HEK293 (cell line): Measurements from ENCODE around the gene GAL3ST1.

Experiments used
- BCL11B ChIP-seq: fragments of 450-650 bp; formaldehyde crosslinking; IDR thresholded peaks from 2 replicates; pipeline ENCODE4 v1.5.1; 2016; ENCODE audit warnings: low read depth, missing biosample characterization, missing genetic modification characterization
- KLF7 ChIP-seq: fragments of 450-650 bp; formaldehyde crosslinking; IDR thresholded peaks from 2 replicates; pipeline ENCODE4 v1.5.1; 2016; ENCODE audit warnings: missing biosample characterization, missing genetic modification characterization, borderline replicate concordance
- MYNN ChIP-seq: fragments of 450-650 bp; formaldehyde crosslinking; IDR thresholded peaks from 2 replicates; pipeline ENCODE4 v1.5.1; 2016; ENCODE audit warnings: missing biosample characterization, missing genetic modification characterization, borderline replicate concordance
- SP7 ChIP-seq: fragments of 450-650 bp; formaldehyde crosslinking; IDR thresholded peaks from 2 replicates; pipeline ENCODE4 v1.5.1; 2016; ENCODE audit warnings: missing biosample characterization, missing genetic modification characterization
- ZBTB20 ChIP-seq: fragments of 450-650 bp; formaldehyde crosslinking; IDR thresholded peaks from 2 replicates; pipeline ENCODE4 v1.5.1; 2016; ENCODE audit warnings: missing biosample characterization, missing genetic modification characterization
- ZBTB21 ChIP-seq: fragments of 450-650 bp; formaldehyde crosslinking; IDR thresholded peaks from 2 replicates; pipeline ENCODE4 v1.5.1; 2017; ENCODE audit warnings: missing biosample characterization, missing genetic modification characterization
- ZBTB49 ChIP-seq: fragments of 450-650 bp; formaldehyde crosslinking; IDR thresholded peaks from 2 replicates; pipeline ENCODE4 v1.5.1; 2016; ENCODE audit warnings: missing biosample characterization, missing genetic modification characterization, low read depth
- ZBTB8A ChIP-seq: fragments of 450-650 bp; formaldehyde crosslinking; IDR thresholded peaks from 2 replicates; pipeline ENCODE4 v1.5.1; 2016; ENCODE audit warnings: missing biosample characterization, missing genetic modification characterization
- ZFP41 ChIP-seq: fragments of 450-650 bp; formaldehyde crosslinking; IDR thresholded peaks from 2 replicates; pipeline ENCODE4 v1.5.1; 2016; ENCODE audit warnings: missing biosample characterization, missing genetic modification characterization, borderline replicate concordance
- ZNF114 ChIP-seq: fragments of 450-650 bp; formaldehyde crosslinking; IDR thresholded peaks from 2 replicates; pipeline ENCODE4 v1.5.0; 2017; ENCODE audit warnings: missing biosample characterization, missing genetic modification characterization
- ZNF16 ChIP-seq: fragments of 450-650 bp; formaldehyde crosslinking; IDR thresholded peaks from 2 replicates; pipeline ENCODE4 v1.5.1; 2016; ENCODE audit warnings: low read depth, missing biosample characterization, missing genetic modification characterization
- ZNF24 ChIP-seq: fragments of 450-650 bp; formaldehyde crosslinking; IDR thresholded peaks from 2 replicates; pipeline ENCODE4 v1.5.1; 2016; ENCODE audit warnings: missing biosample characterization, missing genetic modification characterization
- ZNF302 ChIP-seq: fragments of 450-650 bp; formaldehyde crosslinking; IDR thresholded peaks from 2 replicates; pipeline ENCODE4 v1.5.1; 2016; ENCODE audit warnings: missing biosample characterization, missing genetic modification characterization, low read depth
- ZNF324 ChIP-seq: fragments of 450-650 bp; formaldehyde crosslinking; IDR thresholded peaks from 2 replicates; pipeline ENCODE4 v1.5.1; 2016; ENCODE audit warnings: missing biosample characterization, missing genetic modification characterization
- ZNF341 ChIP-seq: fragments of 450-650 bp; formaldehyde crosslinking; IDR thresholded peaks from 2 replicates; pipeline ENCODE4; 2016; ENCODE audit warnings: low read depth, missing biosample characterization, missing genetic modification characterization
- ZNF423 ChIP-seq: fragments of 450-650 bp; formaldehyde crosslinking; IDR thresholded peaks from 2 replicates; pipeline ENCODE4 v1.5.1; 2016; ENCODE audit warnings: missing biosample characterization, missing genetic modification characterization
- ZNF426 ChIP-seq: fragments of 450-650 bp; formaldehyde crosslinking; IDR thresholded peaks from 2 replicates; pipeline ENCODE4 v1.5.1; 2017; ENCODE audit warnings: missing biosample characterization, missing genetic modification characterization, mild to moderate bottlenecking, inconsistent platforms, moderate library complexity
- ZNF433 ChIP-seq: fragments of 450-650 bp; formaldehyde crosslinking; IDR thresholded peaks from 2 replicates; pipeline ENCODE4 v1.5.1; 2016; ENCODE audit warnings: missing biosample characterization, missing genetic modification characterization, low read depth
- ZNF518A ChIP-seq: fragments of 450-650 bp; formaldehyde crosslinking; conservative IDR thresholded peaks from 2 replicates; pipeline ENCODE4 v1.5.1; 2016; ENCODE audit warnings: low read depth, missing biosample characterization, missing genetic modification characterization
- ZNF585B ChIP-seq: fragments of 450-650 bp; formaldehyde crosslinking; IDR thresholded peaks from 2 replicates; pipeline ENCODE4 v1.5.1; 2016; ENCODE audit warnings: missing biosample characterization, missing genetic modification characterization
- ZNF623 ChIP-seq: fragments of 450-650 bp; formaldehyde crosslinking; IDR thresholded peaks from 2 replicates; pipeline ENCODE4 v1.5.1; 2016; ENCODE audit warnings: missing biosample characterization, missing genetic modification characterization
- ZNF624 ChIP-seq: fragments of 450-650 bp; formaldehyde crosslinking; IDR thresholded peaks from 2 replicates; pipeline ENCODE4 v1.5.1; 2017; ENCODE audit warnings: missing biosample characterization, missing genetic modification characterization
- ZNF626 ChIP-seq: fragments of 450-650 bp; sonication (Bioruptor Pico); formaldehyde crosslinking; IDR thresholded peaks from 2 replicates; pipeline ENCODE4 v1.5.1; 2018; ENCODE audit warnings: missing biosample characterization, missing genetic modification characterization, inconsistent platforms
- ZNF660 ChIP-seq: fragments of 450-650 bp; IDR thresholded peaks from 2 replicates; pipeline ENCODE4 v1.5.1; 2018; ENCODE audit warnings: missing biosample characterization, mild to moderate bottlenecking, missing genetic modification characterization
- ZNF664 ChIP-seq: fragments of 450-650 bp; formaldehyde crosslinking; IDR thresholded peaks from 2 replicates; pipeline ENCODE4 v1.5.1; 2016; ENCODE audit warnings: missing biosample characterization, missing genetic modification characterization
- ZNF670 ChIP-seq: fragments of 450-650 bp; formaldehyde crosslinking; IDR thresholded peaks from 2 replicates; pipeline ENCODE4 v1.5.1; 2016; ENCODE audit warnings: missing biosample characterization, missing genetic modification characterization, low read depth
- ZNF768 ChIP-seq: fragments of 450-650 bp; formaldehyde crosslinking; IDR thresholded peaks from 2 replicates; pipeline ENCODE4 v1.5.1; 2018; ENCODE audit warnings: missing biosample characterization, mild to moderate bottlenecking, missing genetic modification characterization
- ZNF777 ChIP-seq: fragments of 450-650 bp; formaldehyde crosslinking; IDR thresholded peaks from 2 replicates; pipeline ENCODE4 v1.5.1; 2017; ENCODE audit warnings: missing biosample characterization, missing genetic modification characterization, borderline replicate concordance
- TF ChIP-seq, protein P1 (sequence below): fragments of 450-650 bp; formaldehyde crosslinking; IDR thresholded peaks from 2 replicates; pipeline ENCODE4 v1.5.1; 2016; ENCODE audit warnings: missing biosample characterization, missing genetic modification characterization
- TF ChIP-seq, protein P2 (sequence below): fragments of 450-650 bp; IDR thresholded peaks from 2 replicates; pipeline ENCODE4 v1.5.1; 2018; ENCODE audit warnings: missing biosample characterization, mild to moderate bottlenecking, missing genetic modification characterization

The GAL3ST1 gene

DNA sequence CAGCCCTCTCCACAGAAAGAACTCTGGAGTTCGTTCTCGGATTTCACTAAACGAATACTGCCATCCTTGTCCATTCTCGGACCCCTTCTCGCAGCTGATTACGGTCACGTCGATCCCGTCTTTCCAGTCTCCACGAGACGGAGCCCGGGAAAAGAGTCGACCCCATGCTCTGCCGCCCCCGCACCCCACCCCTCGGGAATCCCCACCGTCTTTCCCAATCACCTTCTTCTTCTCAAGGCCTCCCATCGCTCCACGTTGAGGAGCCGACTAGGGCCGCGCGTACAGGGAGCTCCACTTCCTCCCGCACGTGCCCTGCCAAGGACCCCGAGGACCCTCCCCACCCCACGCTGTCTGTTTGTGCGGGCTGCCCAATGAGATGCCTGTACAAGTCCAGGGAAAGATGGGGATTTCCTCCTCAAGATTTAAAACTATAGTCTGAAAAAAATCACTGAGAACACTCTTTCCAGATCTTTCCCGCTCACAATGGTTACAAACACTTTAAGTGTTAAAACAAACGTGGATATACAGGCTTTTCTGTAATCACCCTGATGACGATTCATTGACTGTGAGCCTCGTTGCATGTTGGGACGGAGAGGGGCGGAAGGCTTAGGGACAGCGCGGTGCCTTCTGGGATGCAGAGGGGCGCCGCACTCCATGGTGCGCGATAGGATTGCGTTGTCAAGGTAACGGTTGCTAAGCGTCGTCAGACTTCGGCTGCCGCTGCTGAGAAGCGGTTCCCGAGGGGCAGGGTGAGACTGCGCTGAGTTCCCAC lies 17.3 kb upstream of the GAL3ST1 start, which contains the start of gene PES1 (continued):
- TF ChIP-seq ZNF423 (tag by site-specific recombination) (no peak), SP7 (tag by site-specific recombination) (peak; percentile 86), ZNF433 (tag by site-specific recombination) (no peak), ZNF670 (tag by site-specific recombination) (no peak), ZNF302 (tag by site-specific recombination) (no peak), ZNF660 (tag by site-specific recombination) (peak; percentile 86; the same call in 1 of the 2 replicates), ZNF624 (no peak), ZNF426 (tag by site-specific recombination) (no peak), ZNF777 (tag by site-specific recombination) (no peak), ZBTB49 (tag by site-specific recombination) (no peak), ZNF768 (tag by site-specific recombination) (no peak), ZBTB20 (tag by site-specific recombination) (no peak), ZNF24 (peak; percentile 77; the same call in 1 of the 2 replicates), ZNF16 (tag by site-specific recombination) (no peak), ZNF114 (tag by site-specific recombination) (no peak), ZFP41 (tag by site-specific recombination) (no peak), BCL11B (tag by site-specific recombination) (no peak), ZNF664 (tag by site-specific recombination) (no peak), ZNF341 (peak; percentile 46; the same call in 1 of the 2 replicates), KLF7 (tag by site-specific recombination) (no peak), ZNF623 (tag by site-specific recombination) (peak; percentile 20; the same call in 1 of the 2 replicates), MYNN (tag by site-specific recombination) (peak; percentile 100), ZNF518A (tag by site-specific recombination) (peak; percentile 76), ZBTB21 (tag by site-specific recombination) (peak; percentile 88), ZBTB8A (peak; percentile 45; the same call in 1 of the 2 replicates), ZNF585B (tag by site-specific recombination) (no peak), ZNF626 (tag by site-specific recombination) (no peak), ZNF324 (tag by site-specific recombination) (peak; percentile 95)
- TF ChIP-seq, protein P1, sequence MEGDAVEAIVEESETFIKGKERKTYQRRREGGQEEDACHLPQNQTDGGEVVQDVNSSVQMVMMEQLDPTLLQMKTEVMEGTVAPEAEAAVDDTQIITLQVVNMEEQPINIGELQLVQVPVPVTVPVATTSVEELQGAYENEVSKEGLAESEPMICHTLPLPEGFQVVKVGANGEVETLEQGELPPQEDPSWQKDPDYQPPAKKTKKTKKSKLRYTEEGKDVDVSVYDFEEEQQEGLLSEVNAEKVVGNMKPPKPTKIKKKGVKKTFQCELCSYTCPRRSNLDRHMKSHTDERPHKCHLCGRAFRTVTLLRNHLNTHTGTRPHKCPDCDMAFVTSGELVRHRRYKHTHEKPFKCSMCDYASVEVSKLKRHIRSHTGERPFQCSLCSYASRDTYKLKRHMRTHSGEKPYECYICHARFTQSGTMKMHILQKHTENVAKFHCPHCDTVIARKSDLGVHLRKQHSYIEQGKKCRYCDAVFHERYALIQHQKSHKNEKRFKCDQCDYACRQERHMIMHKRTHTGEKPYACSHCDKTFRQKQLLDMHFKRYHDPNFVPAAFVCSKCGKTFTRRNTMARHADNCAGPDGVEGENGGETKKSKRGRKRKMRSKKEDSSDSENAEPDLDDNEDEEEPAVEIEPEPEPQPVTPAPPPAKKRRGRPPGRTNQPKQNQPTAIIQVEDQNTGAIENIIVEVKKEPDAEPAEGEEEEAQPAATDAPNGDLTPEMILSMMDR (tag by site-specific recombination) = no peak
- TF ChIP-seq, protein P2, sequence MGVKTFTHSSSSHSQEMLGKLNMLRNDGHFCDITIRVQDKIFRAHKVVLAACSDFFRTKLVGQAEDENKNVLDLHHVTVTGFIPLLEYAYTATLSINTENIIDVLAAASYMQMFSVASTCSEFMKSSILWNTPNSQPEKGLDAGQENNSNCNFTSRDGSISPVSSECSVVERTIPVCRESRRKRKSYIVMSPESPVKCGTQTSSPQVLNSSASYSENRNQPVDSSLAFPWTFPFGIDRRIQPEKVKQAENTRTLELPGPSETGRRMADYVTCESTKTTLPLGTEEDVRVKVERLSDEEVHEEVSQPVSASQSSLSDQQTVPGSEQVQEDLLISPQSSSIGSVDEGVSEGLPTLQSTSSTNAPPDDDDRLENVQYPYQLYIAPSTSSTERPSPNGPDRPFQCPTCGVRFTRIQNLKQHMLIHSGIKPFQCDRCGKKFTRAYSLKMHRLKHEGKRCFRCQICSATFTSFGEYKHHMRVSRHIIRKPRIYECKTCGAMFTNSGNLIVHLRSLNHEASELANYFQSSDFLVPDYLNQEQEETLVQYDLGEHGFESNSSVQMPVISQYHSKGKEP (tag by site-specific recombination) = no peak; the same call in 1 of the 2 replicates
